ENCODE measurements around the gene ZNF444. TPM values are rescaled to one million over a fixed set of nuclear protein-coding genes. Genes with fewer than 3 reads are reported as not detected.
"Not testable (repeated sequence)": the region's sequence is repeated elsewhere in the genome, so short reads cannot be mapped to it uniquely, and the experiment has no call there.

ZNF444 gene
- total RNA-seq, 2 donors from 2014 or later, result 28.2 to 31.0 TPM

GRCh38 chr19:56148096-56148495 lies 7.0 kb downstream of the ZNF444 start:
- Histone ChIP-seq H3K27me3 (replicated peaks; ENCODE audit: insufficient read depth) (no peaks in the 10 kb centered on the region), H3K9me3 (no peaks in the 10 kb centered on the region), H3K4me3 (no peak overlapping the region), H3K4me1 (ENCODE audit: control insufficient read depth in 1 of 2, low read depth in 2 of 2) (peaks cover 0 to 2% of the 10 kb centered on the region in 2 donors), H3K36me3 (peaks cover 12% of the 10 kb centered on the region), H3K27ac (no peak overlapping the region)
- ATAC-seq (ENCODE audit: insufficient number of reproducible peaks, low FRiP score, low read depth), result no peak
- no peak for TF ChIP-seq CTCF (IDR thresholded peaks at IDR 0.05)
- no peak for DNase-seq (ENCODE audit: low spot score)

- H3K9me3 ChIP-seq; H3K27me3 ChIP-seq (replicated peaks; ENCODE audit: insufficient read depth); H3K27ac ChIP-seq; ATAC-seq (ENCODE audit: insufficient number of reproducible peaks, low FRiP score, low read depth); DNase-seq (ENCODE audit: low spot score); H3K4me3 ChIP-seq; H3K4me1 ChIP-seq (ENCODE audit: control insufficient read depth in 1 of 2, low read depth in 2 of 2): not testable (repeated sequence)
- peaks cover 12% of the 10 kb centered on the region for H3K36me3 ChIP-seq
These were observed 8.0 kb downstream of the ZNF444 start for GRCh38 chr19:56148955-56149655.

GRCh38 chr19:56149656-56150038 lies 8.6 kb downstream of the ZNF444 start:
- H3K4me3 ChIP-seq, result no peak overlapping the region
- DNase-seq (ENCODE audit: low spot score), result no peak
- no peak overlapping the region for H3K27ac ChIP-seq
- no peak for ATAC-seq (ENCODE audit: insufficient number of reproducible peaks, low FRiP score, low read depth)
- H3K9me3 ChIP-seq, result no peaks in the 10 kb centered on the region
- no peak for TF ChIP-seq CTCF (IDR thresholded peaks at IDR 0.05)
- no peaks in the 10 kb centered on the region for H3K4me1 ChIP-seq (ENCODE audit: control insufficient read depth in 1 of 2, low read depth in 2 of 2)
- H3K27me3 ChIP-seq (replicated peaks; ENCODE audit: insufficient read depth), result no peaks in the 10 kb centered on the region
- H3K36me3 ChIP-seq, result peaks cover 12% of the 10 kb centered on the region

- Histone ChIP-seq H3K9me3 (no peaks in the 10 kb centered on the region), H3K4me3 (no peak overlapping the region), H3K27me3 (replicated peaks; ENCODE audit: insufficient read depth) (no peaks in the 10 kb centered on the region), H3K36me3 (peaks cover 12% of the 10 kb centered on the region), H3K27ac (no peak overlapping the region), H3K4me1 (ENCODE audit: control insufficient read depth in 1 of 2, low read depth in 2 of 2) (no peaks in the 10 kb centered on the region)
- ATAC-seq (ENCODE audit: insufficient number of reproducible peaks, low FRiP score, low read depth) (no peak), DNase-seq (ENCODE audit: low spot score) (no peak)
- no peak for TF ChIP-seq CTCF (IDR thresholded peaks at IDR 0.05)
These were observed 9.3 kb downstream of the ZNF444 start for GRCh38 chr19:56150358-56150757.

- DNase-seq (ENCODE audit: low spot score), result no peak
- no peak overlapping the region for H3K27ac ChIP-seq
- H3K4me3 ChIP-seq, result no peak overlapping the region
- H3K4me1 ChIP-seq (ENCODE audit: control insufficient read depth in 1 of 2, low read depth in 2 of 2), result no peaks in the 10 kb centered on the region
- H3K36me3 ChIP-seq, result peaks cover 11% of the 10 kb centered on the region
- no peaks in the 10 kb centered on the region for H3K9me3 ChIP-seq
- TF ChIP-seq CTCF (IDR thresholded peaks at IDR 0.05), result no peak
- no peak for ATAC-seq (ENCODE audit: insufficient number of reproducible peaks, low FRiP score, low read depth)
- H3K27me3 ChIP-seq (replicated peaks; ENCODE audit: insufficient read depth), result no peaks in the 10 kb centered on the region
These were observed 11.6 kb downstream of the ZNF444 start for GRCh38 chr19:56152644-56153043.

- Histone ChIP-seq H3K27me3 (replicated peaks; ENCODE audit: insufficient read depth) (no peaks in the 10 kb centered on the region), H3K9me3 (no peaks in the 10 kb centered on the region), H3K27ac (no peak overlapping the region), H3K4me1 (ENCODE audit: control insufficient read depth in 1 of 2, low read depth in 2 of 2) (no peaks in the 10 kb centered on the region), H3K36me3 (peaks cover 8% of the 10 kb centered on the region), H3K4me3 (no peak overlapping the region)
- TF ChIP-seq CTCF (IDR thresholded peaks at IDR 0.05), result no peak
- ATAC-seq (ENCODE audit: insufficient number of reproducible peaks, low FRiP score, low read depth) (no peak), DNase-seq (ENCODE audit: low spot score) (no peak)
These were observed 12.4 kb downstream of the ZNF444 start for GRCh38 chr19:56153507-56153906.

Measured in thoracic aorta (tissue), 2 donors.